WTC11 (cell line): ENCODE measurements around the gene WFDC6. TPM values are rescaled to one million over a fixed set of nuclear protein-coding genes. Genes with fewer than 3 reads are reported as not detected.

ENCODE experiments used
- ATAC-seq: fragments of 200-7000 bp; cut with Tn5 transposase; 2 replicates; pipeline ENCODE4 v1.10.0; 2021; ENCODE audit warnings: mild to moderate bottlenecking, moderate library complexity
- CTCF ChIA-PET: fragments of 300-600 bp; sonication (Branson Sonifier 250); formaldehyde crosslinking; loops from one replicate; lab custom pipeline; 2021; ENCODE audit warnings: antibody characterized with exemption; lab: Charles Lee
- POLR2A ChIA-PET: fragments of 350-600 bp; sonication (Branson Sonifier 250); formaldehyde crosslinking; loops from one replicate; lab custom pipeline; 2021; ENCODE audit warnings: antibody characterized with exemption; lab: Charles Lee
- DNase-seq: peaks from one replicate; pipeline ENCODE4 v3.0.0; 2021; ENCODE audit warnings: low spot score
- H3K27ac Mint-ChIP-seq: 2 replicates; pipeline ENCODE4 v1.8.0; 2021; ENCODE audit warnings: mixed read lengths
- H3K27me3 Mint-ChIP-seq: 2 replicates; pipeline ENCODE4 v1.8.0; 2021; ENCODE audit warnings: low read depth, mild to moderate bottlenecking, moderate library complexity, mixed read lengths
- H3K36me3 Mint-ChIP-seq: 2 replicates; pipeline ENCODE4 v1.8.0; 2021; ENCODE audit warnings: mixed read lengths
- H3K4me1 Mint-ChIP-seq: 2 replicates; pipeline ENCODE4 v1.8.0; 2022; ENCODE audit warnings: mixed read lengths
- H3K4me3 Mint-ChIP-seq: 2 replicates; pipeline ENCODE4 v1.8.0; 2021; ENCODE audit warnings: mild to moderate bottlenecking, moderate library complexity, mixed read lengths
- H3K9me3 Mint-ChIP-seq: 2 replicates; pipeline ENCODE4 v1.8.0; 2021; ENCODE audit warnings: mixed read lengths
- ATF1 ChIP-seq: sonication (generic); formaldehyde crosslinking; IDR thresholded peaks from 2 replicates; pipeline ENCODE4 v1.8.1; 2023; ENCODE audit warnings: mild to moderate bottlenecking, moderate library complexity, missing genetic modification reagents
- CTCF ChIP-seq: fragments of 200-600 bp; IDR thresholded peaks from 2 replicates; pipeline ENCODE4 v1.8.0; 2022; ENCODE audit warnings: antibody characterized with exemption
- E2F5 ChIP-seq: sonication (generic); formaldehyde crosslinking; IDR thresholded peaks from 2 replicates; pipeline ENCODE4 v1.8.1; 2022; ENCODE audit warnings: mild to moderate bottlenecking, moderate library complexity, missing genetic modification reagents
- ELF4 ChIP-seq: sonication (generic); formaldehyde crosslinking; IDR thresholded peaks from 2 replicates; pipeline ENCODE4 v1.8.1; 2022; ENCODE audit warnings: low read depth, mild to moderate bottlenecking, moderate library complexity, missing genetic modification reagents
- ESRRA ChIP-seq: sonication (generic); formaldehyde crosslinking; IDR thresholded peaks from 2 replicates; pipeline ENCODE4 v1.8.1; 2022; ENCODE audit warnings: mild to moderate bottlenecking, missing genetic modification reagents, borderline replicate concordance
- ETV6 ChIP-seq: sonication (generic); formaldehyde crosslinking; IDR thresholded peaks from 2 replicates; pipeline ENCODE4 v1.8.1; 2022; ENCODE audit warnings: mild to moderate bottlenecking, missing genetic modification reagents
- FOXP4 ChIP-seq: sonication (generic); formaldehyde crosslinking; IDR thresholded peaks from 2 replicates; pipeline ENCODE4 v1.8.0; 2022; ENCODE audit warnings: mild to moderate bottlenecking, missing genetic modification reagents
- GTF2I ChIP-seq: fragments of 250-450 bp; sonication (Bioruptor Pico); conservative IDR thresholded peaks from 2 replicates; pipeline ENCODE4 v1.4.0; 2021; ENCODE audit warnings: mild to moderate bottlenecking
- HMGXB4 ChIP-seq: sonication (generic); formaldehyde crosslinking; IDR thresholded peaks from 2 replicates; pipeline ENCODE4 v1.8.1; 2023; ENCODE audit warnings: mild to moderate bottlenecking, moderate library complexity, missing genetic modification reagents
- IRF1 ChIP-seq: sonication (generic); formaldehyde crosslinking; IDR thresholded peaks from 2 replicates; pipeline ENCODE4 v1.8.0; 2023; ENCODE audit warnings: missing genetic modification reagents
- KAT7 ChIP-seq: sonication (generic); formaldehyde crosslinking; IDR thresholded peaks from 2 replicates; pipeline ENCODE4 v1.8.1; 2023; ENCODE audit warnings: missing genetic modification reagents, mild to moderate bottlenecking, borderline replicate concordance
- MAX ChIP-seq: sonication (generic); formaldehyde crosslinking; IDR thresholded peaks from 2 replicates; pipeline ENCODE4 v1.8.0; 2022; ENCODE audit warnings: mild to moderate bottlenecking, missing genetic modification reagents
- NFE2L1 ChIP-seq: sonication (generic); formaldehyde crosslinking; IDR thresholded peaks from 2 replicates; pipeline ENCODE4 v1.8.1; 2023; ENCODE audit warnings: missing genetic modification reagents
- OVOL2 ChIP-seq: fragments of 250-450 bp; sonication (Bioruptor Pico); IDR thresholded peaks from 2 replicates; pipeline ENCODE4 v1.9.0; 2021; ENCODE audit warnings: mild to moderate bottlenecking, borderline replicate concordance
- TEAD4 ChIP-seq: sonication (generic); formaldehyde crosslinking; IDR thresholded peaks from 2 replicates; pipeline ENCODE4 v1.8.0; 2022; ENCODE audit warnings: mild to moderate bottlenecking, missing genetic modification reagents
- USF1 ChIP-seq: sonication (generic); formaldehyde crosslinking; IDR thresholded peaks from 2 replicates; pipeline ENCODE4 v1.8.0; 2022; ENCODE audit warnings: mild to moderate bottlenecking, missing genetic modification reagents
- ZNF121 ChIP-seq: sonication (generic); formaldehyde crosslinking; IDR thresholded peaks from 2 replicates; pipeline ENCODE4 v1.8.0; 2023; ENCODE audit warnings: missing genetic modification reagents
- ZNF263 ChIP-seq: sonication (generic); formaldehyde crosslinking; IDR thresholded peaks from 2 replicates; pipeline ENCODE4 v1.8.1; 2022; ENCODE audit warnings: low read depth, mild to moderate bottlenecking, moderate library complexity, missing genetic modification reagents
- ZNF317 ChIP-seq: sonication (generic); formaldehyde crosslinking; IDR thresholded peaks from 2 replicates; pipeline ENCODE4 v1.8.1; 2023; ENCODE audit warnings: low read depth, mild to moderate bottlenecking, moderate library complexity, missing genetic modification reagents, borderline replicate concordance
- ZNF423 ChIP-seq: fragments of 250-450 bp; sonication (Bioruptor Pico); IDR thresholded peaks from 2 replicates; pipeline ENCODE4 v2.1.2; 2022; ENCODE audit warnings: mild to moderate bottlenecking, moderate library complexity
- ZNF532 ChIP-seq: fragments of 250-450 bp; sonication (Bioruptor Pico); IDR thresholded peaks from 2 replicates; pipeline ENCODE4 v1.9.0; 2021; ENCODE audit warnings: mild to moderate bottlenecking, borderline replicate concordance
- total RNA-seq: library from RNA; stranded (reverse); gene quantifications from 3 replicates; pipeline ENCODE4 v1.2.3, GENCODE V29; 2021

Gene WFDC6
- total RNA-seq, 1 experiment from 2014 or later: not detected

- TF ChIP-seq ELF4 (CRISPR knock-in tag) (no peak), ZNF532 (CRISPR knock-in tag) (no peak), USF1 (no peak)
- TF ChIP-seq, all 79 proteins: peak for 0
Measured at GRCh38 chr20:45581702-45582101, 42.4 kb upstream of the WFDC6 start (continued).

- TF ChIP-seq ZNF423 (no peak), ZNF263 (CRISPR knock-in tag) (no peak), E2F5 (CRISPR knock-in tag) (no peak), NFE2L1 (CRISPR knock-in tag) (no peak), IRF1 (no peak)
- H3K27ac Mint-ChIP-seq: peak within 1 kb of the TSS; percentile 84
Measured at GRCh38 chr20:45579184-45579583, 39.9 kb upstream of the WFDC6 start, which contains the start of gene WFDC8. Gene WFDC8 (minus strand): TSS chr20:45579284. CDS start chr20:45579247, 37 bp downstream.

GRCh38 chr20:45578231-45578630, 38.9 kb upstream of the WFDC6 start:
- no peaks in the 10 kb centered on the region for H3K27me3 Mint-ChIP-seq
- CTCF ChIA-PET: interaction anchor here (0.5 to 2.2 kb wide), 5 partner anchors 51 to 285 kb away, joined by 3 to 10 read pairs (median 3); partner anchors contain the start of gene WFDC10A
- TF ChIP-seq TEAD4 (CRISPR knock-in tag) (no peak), GTF2I (CRISPR knock-in tag) (no peak), HMGXB4 (CRISPR knock-in tag) (no peak), ZNF121 (CRISPR knock-in tag) (no peak), ATF1 (CRISPR knock-in tag) (no peak), CTCF (no peak), FOXP4 (CRISPR knock-in tag) (no peak), ELF4 (CRISPR knock-in tag) (no peak), MAX (CRISPR knock-in tag) (no peak), ETV6 (CRISPR knock-in tag) (no peak), KAT7 (CRISPR knock-in tag) (no peak), ESRRA (no peak), OVOL2 (CRISPR knock-in tag) (no peak), ZNF317 (CRISPR knock-in tag) (no peak)

More at GRCh38 chr20:45579184-45579583, 39.9 kb upstream of the WFDC6 start, which contains the start of gene WFDC8:
- ChIA-PET POLR2A (no interaction called here), CTCF (interaction anchor here (0.6 to 2.1 kb wide), 3 partner anchors 50 to 192 kb away, joined by 5 to 6 read pairs (median 6); partner anchors contain the start of genes SPINT3 and WFDC10A)
- no peaks in the 10 kb centered on the region for H3K27me3 Mint-ChIP-seq
- no peak within 1 kb of the TSS for H3K4me3 Mint-ChIP-seq
- no peak for ATAC-seq
- 0 out of 2 replicates have a peak, but pooled peaks cover under 1% of the 10 kb centered on the region for H3K36me3 Mint-ChIP-seq
- peaks cover 53% of the 10 kb centered on the region for H3K4me1 Mint-ChIP-seq
- peaks cover 5% of the 10 kb centered on the region; the same call in 1 of the 2 replicates for H3K9me3 Mint-ChIP-seq
- no peak for DNase-seq

More at GRCh38 chr20:45578231-45578630, 38.9 kb upstream of the WFDC6 start:
- ATAC-seq: peak; percentile 80
- POLR2A ChIA-PET: no interaction called here
- peak overlapping the region; percentile 84 for H3K27ac Mint-ChIP-seq
- H3K36me3 Mint-ChIP-seq: peaks cover 4% of the 10 kb centered on the region; the same call in 1 of the 2 replicates
- peaks cover 15% of the 10 kb centered on the region for H3K9me3 Mint-ChIP-seq
- peaks cover 53% of the 10 kb centered on the region for H3K4me1 Mint-ChIP-seq
- no peak for DNase-seq
- H3K4me3 Mint-ChIP-seq: no peak overlapping the region
